Measurements from ENCODE around the gene ACBD4. TPM values are rescaled to one million over a fixed set of nuclear protein-coding genes. Genes with fewer than 3 reads are reported as not detected.

The ACBD4 gene, protein sequence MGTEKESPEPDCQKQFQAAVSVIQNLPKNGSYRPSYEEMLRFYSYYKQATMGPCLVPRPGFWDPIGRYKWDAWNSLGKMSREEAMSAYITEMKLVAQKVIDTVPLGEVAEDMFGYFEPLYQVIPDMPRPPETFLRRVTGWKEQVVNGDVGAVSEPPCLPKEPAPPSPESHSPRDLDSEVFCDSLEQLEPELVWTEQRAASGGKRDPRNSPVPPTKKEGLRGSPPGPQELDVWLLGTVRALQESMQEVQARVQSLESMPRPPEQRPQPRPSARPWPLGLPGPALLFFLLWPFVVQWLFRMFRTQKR
- 6.4 TPM in 2 replicates for polyA plus RNA-seq (2014; cell fraction: cytosol; rRNA removed)
- polyA plus RNA-seq (2014; cell fraction: nucleus; rRNA removed) = 21.1 and 23.7 TPM in 2 replicates

DNA sequence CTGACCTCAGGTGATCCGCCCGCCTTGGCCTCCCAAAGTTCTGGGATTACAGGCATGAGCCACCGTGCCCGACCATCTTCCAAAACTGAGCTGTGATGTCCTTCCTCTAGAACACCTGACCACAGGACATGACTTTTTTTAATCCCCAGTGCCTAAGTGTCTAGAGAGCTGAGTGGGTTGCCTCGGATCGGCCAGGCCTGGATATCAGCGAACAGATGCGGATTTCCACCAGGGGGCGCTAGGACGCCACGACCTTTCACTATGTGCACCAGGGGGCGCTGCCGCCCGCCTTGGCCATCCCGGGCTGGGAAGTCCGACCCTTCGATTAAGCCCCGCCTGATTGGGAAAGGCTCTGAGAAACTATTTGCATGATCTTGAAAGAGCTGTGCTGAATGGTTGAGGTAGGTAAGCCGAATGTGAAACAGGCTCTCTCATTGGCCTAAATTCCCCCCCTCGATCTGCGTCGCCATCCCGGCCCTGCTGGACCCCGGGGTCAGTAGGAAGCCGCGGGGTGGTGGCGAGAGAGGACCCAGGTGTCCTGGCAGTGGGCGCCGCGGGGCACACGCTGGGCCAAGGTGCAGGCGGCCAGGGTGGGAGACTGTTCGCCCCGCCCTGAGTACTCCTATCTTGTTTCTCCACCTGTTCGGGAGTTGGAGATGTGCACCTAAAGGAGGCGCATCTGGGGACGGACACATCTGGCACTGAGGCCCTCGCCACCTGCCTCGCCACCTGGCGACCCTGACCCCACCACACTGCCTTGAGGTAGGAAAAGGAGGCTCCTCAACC lies at the start of gene ACBD4:
Gene ACBD4, plus strand, starts transcription at position 496 of the 786 bp plus-strand sequence. CDS start 458 bp downstream, outside the sequence.
- peak; percentile 99 for DNase-seq (ENCODE audit: low spot score)

DNA sequence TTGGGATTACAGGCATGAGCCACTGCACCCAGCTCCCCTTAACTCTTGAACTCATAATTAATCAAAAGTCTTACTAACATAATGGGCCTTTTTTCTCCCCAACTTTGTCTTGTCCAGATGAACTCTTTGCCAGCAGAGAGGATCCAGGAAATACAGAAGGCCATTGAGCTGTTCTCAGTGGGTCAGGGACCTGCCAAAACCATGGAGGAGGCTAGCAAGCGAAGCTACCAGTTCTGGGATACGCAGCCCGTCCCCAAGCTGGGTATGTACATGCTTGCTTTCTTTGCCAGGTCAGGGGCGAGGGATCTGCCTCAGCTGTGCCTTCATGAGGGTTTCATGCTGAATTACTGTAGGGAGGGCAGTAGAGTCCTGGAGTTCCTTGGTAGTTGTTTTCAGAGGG lies 49.1 kb upstream of the ACBD4 start:
- no peak for DNase-seq (ENCODE audit: low spot score)

DNA sequence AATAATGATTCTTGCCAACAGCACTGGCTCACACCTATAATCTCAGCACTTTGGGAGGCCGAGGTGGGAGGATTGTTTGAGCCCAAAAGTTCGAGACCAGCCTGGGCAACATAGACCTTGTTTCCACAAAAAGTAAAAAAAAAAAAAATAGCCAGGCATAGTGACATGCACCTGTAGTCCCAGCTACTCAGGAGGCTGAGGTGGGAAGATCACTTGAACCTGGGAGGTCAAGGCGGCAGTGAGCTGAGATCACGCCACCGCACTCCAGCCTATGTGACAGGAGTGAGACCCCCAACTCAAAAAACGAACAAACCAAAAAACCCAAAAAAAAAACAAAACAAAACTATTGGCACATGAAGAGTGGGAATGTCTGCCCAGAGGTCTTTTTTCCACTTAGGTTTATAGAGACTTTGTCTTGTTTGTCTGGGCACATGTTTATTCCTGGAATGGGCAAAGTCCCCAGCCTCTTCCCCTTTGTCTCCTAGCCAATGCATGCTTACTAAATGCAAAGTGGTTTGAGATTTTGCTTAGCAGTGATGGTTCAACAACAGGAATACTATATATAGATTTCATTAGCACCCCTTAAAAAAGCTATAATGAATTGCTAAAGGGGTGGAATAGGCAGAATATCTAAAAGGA lies 48.5 kb upstream of the ACBD4 start:
- no peak for DNase-seq (ENCODE audit: low spot score)

DNA sequence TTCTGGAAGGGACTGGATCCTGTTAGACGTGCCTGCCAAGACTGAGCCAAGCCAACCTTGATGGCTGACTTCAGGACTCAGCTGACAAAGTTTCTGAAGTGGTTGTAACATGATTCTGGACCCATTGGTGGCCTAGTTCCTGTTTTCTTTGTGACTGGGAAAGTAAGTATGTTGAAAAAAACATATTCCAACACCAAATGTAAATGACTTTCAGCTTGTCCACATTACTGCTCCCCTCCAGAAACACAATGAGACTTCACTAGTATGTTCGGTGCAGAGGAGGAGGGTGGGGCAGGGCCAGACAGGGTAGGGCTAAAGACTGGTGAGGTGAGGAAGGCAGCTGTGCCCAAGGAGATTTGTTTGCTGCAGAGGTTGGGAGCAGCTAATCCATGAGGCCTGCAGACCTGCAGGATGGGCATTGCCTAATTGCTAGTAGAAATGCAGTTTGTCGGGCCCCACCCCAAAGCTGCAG lies 47.9 kb upstream of the ACBD4 start:
- DNase-seq (ENCODE audit: low spot score) = no peak

DNA sequence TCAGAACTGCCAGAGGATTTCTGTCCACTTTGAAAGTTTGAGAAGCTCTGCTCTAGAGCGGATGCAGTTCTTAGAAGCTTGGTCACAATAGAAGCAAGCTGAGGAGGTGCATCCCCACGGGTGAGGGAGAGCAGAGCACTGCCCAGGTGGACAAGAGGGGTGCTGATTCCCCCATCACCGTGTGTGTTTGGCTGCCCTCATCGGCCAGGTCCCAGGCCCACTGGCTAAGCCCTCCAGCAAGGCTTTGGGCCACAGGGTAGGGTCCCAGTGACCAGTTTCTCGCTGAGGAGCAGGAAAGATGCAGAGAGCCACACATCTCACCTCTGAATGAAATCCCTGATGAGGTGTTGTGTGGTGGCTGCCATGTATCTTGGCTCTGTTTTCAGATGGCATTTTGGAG lies 47.5 kb upstream of the ACBD4 start:
- DNase-seq (ENCODE audit: low spot score) = no peak

DNA sequence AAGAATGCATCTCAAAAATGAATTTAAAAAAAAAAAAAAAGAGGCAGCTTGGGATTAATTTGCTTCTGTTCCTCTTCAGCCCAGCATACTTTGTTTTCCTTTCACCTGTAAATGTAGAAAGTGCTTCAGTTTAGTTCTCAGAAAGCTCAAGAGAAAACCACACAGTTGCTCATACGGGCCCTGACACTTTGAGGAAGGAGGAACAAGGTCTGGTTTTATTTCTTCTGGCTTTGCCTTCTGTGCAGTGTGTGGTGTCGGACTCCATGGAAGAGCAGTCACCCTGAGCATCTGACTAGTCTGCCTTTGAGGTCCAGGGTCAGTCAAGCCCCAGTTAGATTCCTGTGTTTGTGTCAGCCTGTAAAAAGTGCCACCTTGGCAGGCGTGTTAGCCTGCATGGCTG lies 46.7 kb upstream of the ACBD4 start:
- no peak for DNase-seq (ENCODE audit: low spot score)

DNA sequence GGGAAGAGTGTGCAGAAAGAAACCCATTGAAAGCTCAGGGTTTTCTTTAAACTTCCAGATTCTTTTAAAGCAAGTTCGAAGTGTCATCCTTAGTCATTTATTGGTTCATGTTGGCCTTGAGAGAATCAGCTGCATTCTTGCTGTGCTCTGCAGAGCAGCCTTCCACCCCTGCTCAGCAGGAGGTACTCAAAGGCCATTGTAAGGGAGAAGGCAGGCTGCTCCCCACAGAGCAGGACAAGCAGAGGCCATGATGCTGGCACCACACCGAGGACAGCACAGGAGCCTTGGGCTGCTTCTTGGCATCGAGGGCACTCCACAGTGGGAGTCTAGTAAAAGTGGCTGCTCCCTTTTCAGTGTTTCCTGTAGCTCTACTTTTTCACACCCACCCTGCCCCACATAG lies 44.8 kb upstream of the ACBD4 start:
- DNase-seq (ENCODE audit: low spot score) = no peak

DNA sequence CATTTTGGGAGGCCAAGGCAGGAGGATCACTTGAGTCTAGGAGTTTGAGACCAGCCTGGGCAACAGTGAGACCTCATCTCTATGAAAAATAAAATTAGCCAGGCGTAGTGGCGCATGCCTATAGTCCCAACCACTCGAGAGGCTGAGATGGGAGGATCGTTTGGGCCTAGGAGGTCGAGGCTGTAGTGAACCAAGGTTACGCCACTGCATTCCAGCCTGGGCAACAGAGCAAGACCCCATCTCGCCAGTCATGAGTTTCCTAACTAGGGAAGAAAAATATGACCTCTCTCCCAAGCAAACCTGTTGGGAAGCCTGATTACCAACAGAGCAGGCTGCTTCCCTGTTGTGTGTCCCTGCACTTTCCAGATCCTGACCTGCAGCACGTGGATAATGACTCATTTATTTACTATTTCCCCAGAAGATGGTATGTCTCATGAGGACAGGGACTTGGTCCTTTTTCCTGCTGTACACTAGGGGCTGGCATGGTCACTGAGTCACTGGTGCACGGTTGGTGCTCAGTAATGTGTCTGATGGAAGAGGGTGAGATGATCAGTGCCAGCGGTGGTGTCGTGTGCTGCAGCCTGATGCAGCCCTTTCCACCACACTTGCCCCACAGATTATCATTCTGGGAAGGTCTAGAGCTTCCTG lies 43.6 kb upstream of the ACBD4 start:
- DNase-seq (ENCODE audit: low spot score) = no peak

DNA sequence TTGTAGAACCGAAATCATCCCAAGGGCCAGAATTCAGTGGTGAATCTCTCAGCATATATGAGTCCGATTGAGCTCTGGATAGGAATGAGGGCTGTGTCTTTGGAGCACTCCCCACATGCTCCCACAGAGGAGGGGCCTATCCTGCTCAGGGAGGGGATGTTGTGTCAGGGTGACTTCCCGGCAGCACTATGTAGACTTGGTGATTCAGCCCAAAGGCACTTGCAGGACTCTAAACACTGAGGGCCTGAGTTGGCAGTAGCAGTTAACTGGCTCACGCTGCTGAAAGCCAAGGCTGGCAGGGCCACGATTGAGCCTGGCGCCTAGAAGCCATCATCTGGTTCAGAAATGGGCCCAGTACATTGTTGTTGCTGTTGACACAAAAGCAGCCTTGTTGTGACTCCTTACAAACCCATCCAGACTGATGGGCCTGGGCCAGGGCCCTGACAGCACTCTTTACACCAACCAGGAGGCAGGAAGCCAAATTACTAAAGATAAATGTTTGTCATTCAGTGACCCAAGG lies 42.5 kb upstream of the ACBD4 start:
- no peak for DNase-seq (ENCODE audit: low spot score)

DNA sequence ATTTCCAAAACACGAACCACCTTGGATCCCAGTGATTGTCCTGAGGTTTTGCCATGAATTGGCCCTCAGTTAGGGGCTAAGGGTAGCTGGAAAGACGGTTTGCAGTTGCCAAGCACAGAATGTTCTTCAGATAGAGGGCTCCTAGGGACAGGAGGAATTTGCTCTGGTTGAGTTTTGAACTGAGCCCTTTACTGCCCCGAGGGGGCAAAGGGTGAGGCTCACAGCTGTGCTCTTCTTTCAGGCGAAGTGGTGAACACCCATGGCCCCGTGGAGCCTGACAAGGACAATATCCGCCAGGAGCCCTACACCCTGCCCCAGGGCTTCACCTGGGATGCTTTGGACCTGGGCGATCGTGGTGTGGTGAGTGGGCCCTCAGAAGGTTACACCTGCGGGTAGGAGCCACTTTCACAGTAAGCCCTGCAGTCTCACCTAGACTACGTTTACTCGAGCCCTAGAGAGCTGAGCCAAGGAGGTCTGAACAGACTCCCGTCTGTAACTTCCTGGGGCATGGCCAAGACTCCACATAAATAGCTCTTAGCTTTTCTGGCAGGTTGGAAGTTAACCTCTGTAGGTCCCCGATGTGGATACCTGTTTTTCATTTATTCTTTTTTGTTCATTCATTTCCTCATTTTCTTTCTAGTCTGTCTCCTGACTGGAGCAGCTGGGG lies 41.9 kb upstream of the ACBD4 start:
- no peak for DNase-seq (ENCODE audit: low spot score)

DNA sequence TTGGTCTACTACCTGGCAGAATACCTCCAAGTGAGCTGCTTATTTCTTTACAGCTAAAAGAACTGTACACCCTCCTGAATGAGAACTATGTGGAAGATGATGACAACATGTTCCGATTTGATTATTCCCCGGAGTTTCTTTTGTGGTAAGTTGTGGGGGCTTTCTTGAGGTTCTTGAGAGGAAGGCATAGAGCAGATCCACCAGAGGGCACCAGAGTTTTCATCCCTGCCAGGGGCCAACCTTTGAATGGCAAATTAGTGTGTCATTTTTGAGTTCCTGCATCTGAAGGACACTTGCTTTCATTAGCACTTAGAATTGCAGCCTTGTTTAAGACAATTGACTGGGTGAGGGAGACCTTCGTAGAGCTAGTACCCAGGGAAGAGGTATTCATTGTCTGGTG lies 39.3 kb upstream of the ACBD4 start:
- no peak for DNase-seq (ENCODE audit: low spot score)

DNA sequence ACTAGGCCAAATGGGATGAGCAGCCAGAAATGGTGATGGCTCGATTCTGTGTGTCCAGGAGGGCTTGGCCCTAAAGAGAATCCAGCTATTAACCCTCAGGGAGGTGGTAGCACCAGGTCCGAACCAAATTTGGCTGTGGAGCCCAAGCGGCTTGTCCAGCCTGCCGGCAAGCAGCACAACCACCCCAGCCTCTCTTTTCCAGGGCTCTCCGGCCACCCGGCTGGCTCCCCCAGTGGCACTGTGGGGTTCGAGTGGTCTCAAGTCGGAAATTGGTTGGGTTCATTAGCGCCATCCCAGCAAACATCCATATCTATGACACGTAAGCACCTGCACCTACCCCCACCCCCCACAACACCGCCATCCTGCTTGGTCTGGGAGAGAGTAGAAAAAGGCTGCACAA lies 38.6 kb upstream of the ACBD4 start:
- no peak for DNase-seq (ENCODE audit: low spot score)

DNA sequence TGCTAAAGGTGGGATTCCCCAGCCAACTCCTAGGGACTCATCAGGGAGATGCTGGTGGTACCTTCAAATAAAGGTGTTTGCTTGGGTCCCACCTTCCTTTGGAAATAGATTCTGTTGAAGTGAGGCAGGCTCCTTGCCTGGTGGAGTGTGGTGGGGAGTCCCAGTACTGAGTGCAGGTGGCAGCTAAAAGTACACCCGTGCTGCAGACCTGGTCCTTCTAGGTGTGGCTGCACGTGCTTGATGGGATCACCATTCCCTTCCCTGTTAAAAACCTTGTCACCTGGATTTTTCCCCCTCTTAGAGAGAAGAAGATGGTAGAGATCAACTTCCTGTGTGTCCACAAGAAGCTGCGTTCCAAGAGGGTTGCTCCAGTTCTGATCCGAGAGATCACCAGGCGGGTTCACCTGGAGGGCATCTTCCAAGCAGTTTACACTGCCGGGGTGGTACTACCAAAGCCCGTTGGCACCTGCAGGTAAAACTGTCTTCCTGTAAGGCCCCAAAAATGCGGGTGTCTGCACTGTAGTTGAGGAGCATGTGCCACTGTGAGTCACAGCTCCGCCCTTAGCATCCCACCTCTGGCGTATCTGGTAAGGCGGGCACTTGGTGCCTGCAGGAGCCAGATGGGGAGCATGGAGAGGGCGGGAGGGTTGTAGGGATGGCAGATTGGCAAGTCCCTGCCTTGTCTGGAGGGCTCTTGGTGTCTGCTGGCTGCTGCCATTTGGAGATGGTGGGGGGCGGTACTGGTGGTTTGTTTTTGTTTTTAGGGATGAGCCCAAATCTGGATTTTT lies 37.2 kb upstream of the ACBD4 start:
- DNase-seq (ENCODE audit: low spot score) = no peak

DNA sequence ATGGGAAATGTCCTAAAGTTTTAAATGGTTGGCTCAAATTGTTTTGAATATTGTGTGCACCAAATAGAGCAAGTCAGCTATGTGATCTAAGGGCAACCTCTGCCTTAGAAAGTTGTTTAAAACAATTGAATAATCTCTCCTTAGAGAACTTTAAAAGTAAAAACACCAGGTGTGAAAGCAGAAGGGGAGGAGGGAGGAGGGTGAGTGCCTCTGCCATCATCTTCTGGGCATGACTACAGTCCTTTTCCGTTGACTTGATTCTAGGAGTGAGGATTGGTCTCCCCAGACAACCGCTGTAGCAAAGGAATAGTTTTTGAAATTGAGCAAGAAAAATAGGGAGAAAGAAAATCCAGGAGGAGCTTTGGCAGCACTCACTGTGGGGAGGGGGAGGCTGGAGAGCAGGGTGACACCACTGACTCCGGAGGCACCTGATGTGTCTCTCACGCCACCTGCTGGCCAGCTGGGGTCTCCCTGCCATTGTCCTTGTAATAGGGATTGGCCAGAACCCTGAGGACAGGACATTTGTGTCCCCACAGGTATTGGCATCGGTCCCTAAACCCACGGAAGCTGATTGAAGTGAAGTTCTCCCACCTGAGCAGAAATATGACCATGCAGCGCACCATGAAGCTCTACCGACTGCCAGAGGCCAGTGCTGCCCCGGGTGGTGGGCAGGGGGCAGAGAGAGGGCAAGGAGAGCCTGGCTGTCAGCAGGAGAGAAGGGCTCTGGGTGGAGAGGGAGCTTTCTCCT lies 36.4 kb upstream of the ACBD4 start:
- peak; percentile 83 for DNase-seq (ENCODE audit: low spot score)

DNA sequence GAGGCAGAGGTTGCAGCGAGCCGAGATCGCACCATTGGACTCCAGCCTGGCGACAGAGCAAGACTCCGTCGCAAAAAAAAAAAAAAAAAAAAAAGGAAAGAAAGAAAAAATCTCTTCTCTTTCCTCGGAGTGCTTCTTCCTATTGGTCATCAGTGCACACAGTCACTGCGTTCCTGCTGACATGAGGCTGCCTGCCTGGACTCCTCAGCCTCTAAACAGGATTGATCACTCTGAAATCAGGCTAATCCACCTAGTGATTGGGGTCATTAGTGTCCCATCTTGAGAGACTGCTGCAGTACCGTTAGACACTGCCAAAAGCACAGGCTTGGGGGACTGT lies 34.0 kb upstream of the ACBD4 start:
- no peak for DNase-seq (ENCODE audit: low spot score)

DNA sequence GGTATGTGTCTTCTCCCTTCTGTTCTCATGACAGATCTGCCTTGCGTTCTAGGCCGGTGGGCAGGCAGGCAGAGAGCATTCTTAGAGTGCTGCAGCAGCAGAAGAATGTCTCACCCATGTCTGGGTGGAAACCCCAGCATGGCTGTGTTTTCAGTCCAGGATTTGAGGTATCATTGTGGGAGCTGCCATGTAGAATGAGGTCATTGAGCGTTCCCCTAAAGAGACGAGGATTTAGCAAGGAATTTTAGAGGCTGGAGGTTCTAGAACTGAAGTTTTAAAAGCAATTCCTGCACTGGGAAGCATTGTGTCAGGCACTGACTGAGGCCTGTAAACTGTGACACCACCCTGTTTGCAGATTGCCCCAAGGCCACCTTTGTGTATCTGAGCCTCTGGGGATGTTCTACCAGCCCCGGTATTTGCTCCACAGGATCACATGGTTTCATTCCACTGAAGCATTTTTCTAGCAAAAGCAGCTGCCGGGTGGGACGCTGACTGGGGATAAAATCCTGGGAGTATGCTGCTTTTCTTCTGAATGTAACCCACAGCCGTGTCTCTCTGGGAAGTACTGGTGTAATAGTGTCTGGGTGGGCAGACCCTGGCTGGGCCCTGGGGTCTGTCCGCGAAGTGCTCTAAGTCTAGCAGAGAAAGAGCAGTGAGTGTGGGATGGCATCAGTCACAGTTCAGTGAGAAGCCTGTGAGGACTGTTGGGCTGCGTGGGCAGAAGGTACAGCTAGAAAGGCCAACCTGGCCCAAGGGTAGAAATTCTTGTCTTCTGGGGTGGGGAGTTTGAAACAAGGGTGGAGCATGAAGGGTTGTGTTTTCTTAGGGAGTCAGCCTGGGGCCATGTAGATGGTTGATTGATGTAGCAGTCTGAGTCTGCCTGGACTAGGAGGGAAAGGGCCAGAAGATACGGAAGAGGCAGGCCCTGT lies 33.3 kb upstream of the ACBD4 start:
- DNase-seq (ENCODE audit: low spot score) = no peak

DNA sequence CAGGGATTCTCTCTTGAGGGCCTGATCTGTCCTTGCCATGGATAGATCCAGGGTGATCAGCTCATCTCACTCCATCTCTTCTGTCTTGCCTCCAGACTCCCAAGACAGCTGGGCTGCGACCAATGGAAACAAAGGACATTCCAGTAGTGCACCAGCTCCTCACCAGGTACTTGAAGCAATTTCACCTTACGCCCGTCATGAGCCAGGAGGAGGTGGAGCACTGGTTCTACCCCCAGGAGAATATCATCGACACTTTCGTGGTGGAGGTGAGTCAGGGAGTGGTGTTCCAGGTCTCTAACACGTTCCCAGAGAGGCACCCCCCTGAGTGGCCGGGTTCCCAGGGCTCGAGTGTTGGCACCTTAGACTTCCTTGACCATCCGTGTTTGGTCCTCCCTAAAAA lies 32.6 kb upstream of the ACBD4 start:
- no peak for DNase-seq (ENCODE audit: low spot score)

DNA sequence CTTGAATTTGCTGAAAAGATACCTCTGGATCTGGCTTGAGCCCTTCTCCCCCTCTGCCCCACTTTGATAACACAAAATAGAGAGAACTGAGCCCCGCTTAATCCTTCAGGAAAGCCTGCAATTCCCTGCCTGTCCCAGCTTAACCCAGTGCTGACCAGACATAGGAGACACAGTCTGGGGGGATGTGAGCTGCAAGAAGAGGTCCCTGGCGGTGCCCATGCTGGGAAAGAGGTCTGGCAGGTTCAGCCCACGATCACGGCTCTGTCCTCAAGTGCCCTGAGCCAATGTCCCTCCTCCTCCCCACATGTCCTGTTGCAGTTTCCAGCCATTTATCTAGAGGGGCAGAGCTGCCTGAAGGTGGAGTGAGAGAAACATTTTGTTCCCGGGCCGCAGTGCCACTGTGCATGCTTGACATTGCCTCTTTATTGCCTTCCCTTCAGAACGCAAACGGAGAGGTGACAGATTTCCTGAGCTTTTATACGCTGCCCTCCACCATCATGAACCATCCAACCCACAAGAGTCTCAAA lies 32.2 kb upstream of the ACBD4 start:
- DNase-seq (ENCODE audit: low spot score) = no peak
